DMS53 treated with DMSO at 0.1 percent for 48 hours (cell line): ENCODE measurements around the gene CR1L.
A peak's percentile ranks its signal among the peaks of the same experiment; 100 is the strongest.
"Not testable (repeated sequence)": the region's sequence is repeated elsewhere in the genome, so short reads cannot be mapped to it uniquely, and the experiment has no call there.

Experiments
- DNase-seq: peaks from one replicate; lab custom pipeline; 2025; ENCODE audit not compliant: unreplicated experiment; lab: John Stamatoyannopoulos, UW

The CR1L gene

GRCh38 chr1:207644852-207645634, at the start of gene CR1L:
Gene CR1L (plus strand): TSS chr1:207645133. CDS start chr1:207645234, 101 bp downstream.
- DNase-seq = peak; percentile 11

GRCh38 chr1:207603777-207604176, 41.2 kb upstream of the CR1L start:
- DNase-seq = no peak

DNA sequence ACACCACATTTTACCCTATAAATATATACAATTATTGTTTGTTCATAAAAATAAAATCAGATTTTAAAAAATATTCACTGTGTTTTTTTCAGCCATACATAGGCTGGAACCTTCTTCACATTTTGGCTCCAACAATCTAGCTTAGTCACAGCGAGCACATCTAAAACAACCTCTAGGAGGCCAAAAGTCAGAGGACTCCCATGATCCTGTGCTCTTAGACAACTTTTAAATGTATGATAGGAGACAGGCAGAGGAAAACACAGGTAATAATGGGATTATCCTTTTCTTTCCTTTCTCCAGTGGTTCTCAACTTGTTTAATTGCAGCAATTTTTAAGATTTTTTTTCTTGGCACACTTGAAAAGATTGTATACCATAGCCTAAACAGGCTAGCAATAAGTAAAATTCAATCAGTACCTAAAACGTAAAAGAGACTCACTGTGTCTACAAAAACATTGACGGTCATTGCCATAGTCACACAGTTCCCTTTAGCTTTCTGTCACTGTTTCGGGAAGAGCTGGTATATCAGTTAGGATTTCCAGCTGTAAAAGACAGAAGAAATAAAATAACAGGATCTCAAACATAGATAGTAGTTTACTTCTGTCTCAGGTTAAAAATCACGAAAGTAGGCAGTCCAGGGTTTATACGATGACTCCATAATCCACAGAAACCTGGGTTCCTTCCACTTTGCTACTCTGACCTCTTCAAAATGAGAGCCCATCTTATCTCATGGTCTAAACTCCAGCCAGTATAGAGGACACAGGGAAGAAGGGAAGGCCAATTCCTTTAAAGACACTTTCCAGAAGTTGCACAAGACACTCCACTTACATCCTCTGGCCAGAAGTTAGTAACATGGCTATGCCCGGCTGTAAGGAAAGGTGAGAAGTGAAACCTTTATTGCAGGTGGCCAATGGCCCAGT, 39.2 kb upstream of the CR1L start:
- no peak for DNase-seq

- DNase-seq = no peak
Measured at GRCh38 chr1:207606362-207606755, 38.6 kb upstream of the CR1L start.

- DNase-seq = no peak
Measured at GRCh38 chr1:207612762-207613161, 32.2 kb upstream of the CR1L start.

GRCh38 chr1:207619871-207620542, 24.9 kb upstream of the CR1L start:
- DNase-seq = peak; percentile 68

DNA sequence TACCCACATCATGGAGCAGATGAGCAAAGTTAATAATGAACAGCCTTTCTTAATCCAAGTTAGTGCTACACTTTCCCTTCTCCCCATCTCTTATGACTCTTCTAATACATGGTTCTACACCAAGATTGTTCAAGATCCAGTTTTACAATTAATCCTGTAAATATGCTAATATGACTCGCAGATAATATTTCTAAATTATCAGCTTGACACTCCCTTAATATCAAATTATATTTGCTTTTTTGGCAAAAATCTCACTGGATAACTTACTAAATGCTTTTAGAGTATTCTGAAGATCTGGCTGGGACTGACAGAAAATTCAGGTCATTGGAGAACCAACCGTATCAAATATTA, 24.4 kb upstream of the CR1L start:
- no peak for DNase-seq

DNA sequence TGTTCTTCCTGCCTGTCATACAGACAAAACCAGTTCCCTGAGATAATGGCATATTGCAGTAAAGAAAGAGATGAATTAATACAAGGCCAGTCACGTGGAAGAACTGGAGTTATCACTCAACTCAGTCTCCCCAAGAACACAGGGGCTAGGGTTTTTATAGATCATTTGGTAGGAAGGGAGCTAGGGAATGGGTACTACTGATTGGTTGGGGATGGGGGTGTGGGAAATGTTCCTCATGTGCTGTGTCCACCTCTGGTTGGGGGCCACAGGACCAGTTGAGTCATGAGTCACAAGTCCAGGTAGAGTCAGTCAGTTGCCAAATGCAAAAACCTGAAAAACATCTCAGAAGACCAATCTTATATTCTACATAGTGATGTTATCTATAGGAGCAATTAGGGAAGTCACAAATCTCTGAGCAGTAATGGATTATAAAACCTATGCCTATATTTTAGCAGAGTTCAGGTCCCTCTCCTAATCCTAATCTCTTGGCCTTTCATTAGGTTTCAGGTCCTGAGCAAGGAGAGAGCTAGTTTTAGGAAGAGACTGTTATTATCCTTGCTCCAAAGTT, 19.3 kb upstream of the CR1L start:
- DNase-seq = not testable (repeated sequence)

DNA sequence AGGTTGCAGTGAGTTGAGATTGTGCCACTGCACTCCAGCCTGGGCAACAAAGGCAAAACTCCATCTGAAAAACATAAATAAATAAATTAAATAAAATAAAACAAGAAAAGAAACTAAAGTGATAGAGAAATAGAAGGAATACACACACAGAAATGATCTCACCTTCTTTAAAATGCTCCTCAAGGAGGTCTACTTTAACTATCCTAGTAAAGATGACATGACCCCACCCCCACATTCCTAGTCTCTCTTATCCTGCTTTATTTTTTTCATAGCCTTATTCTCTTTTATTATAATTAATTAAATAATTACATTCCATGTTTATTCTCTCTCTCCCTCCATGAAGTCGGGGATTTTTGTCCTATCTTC, 18.0 kb upstream of the CR1L start:
- DNase-seq = no peak

- no peak for DNase-seq
Measured at GRCh38 chr1:207627496-207627895, 17.4 kb upstream of the CR1L start.

DNA sequence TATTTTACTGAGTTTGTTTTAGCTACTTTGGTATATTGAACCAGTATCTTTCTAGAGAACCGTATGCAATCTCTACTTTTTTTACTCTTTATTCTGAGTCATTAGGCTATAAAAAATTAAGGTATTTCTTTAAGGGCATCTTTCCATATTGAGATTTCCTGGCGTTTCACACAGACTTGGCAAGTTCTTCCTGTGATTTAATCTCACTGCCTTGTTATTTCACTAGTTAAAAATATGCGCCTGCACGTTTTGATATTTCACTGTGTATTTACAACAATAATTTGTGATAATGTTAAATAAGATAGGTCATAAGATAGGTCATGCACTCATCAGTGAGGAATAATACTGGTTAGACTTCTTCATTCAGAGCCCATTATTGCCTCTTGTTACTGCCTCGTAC, 16.2 kb upstream of the CR1L start:
- no peak for DNase-seq

- no peak for DNase-seq
Measured at GRCh38 chr1:207631137-207631536, 13.8 kb upstream of the CR1L start.

- no peak for DNase-seq
Measured at GRCh38 chr1:207633226-207633625, 11.7 kb upstream of the CR1L start.

DNA sequence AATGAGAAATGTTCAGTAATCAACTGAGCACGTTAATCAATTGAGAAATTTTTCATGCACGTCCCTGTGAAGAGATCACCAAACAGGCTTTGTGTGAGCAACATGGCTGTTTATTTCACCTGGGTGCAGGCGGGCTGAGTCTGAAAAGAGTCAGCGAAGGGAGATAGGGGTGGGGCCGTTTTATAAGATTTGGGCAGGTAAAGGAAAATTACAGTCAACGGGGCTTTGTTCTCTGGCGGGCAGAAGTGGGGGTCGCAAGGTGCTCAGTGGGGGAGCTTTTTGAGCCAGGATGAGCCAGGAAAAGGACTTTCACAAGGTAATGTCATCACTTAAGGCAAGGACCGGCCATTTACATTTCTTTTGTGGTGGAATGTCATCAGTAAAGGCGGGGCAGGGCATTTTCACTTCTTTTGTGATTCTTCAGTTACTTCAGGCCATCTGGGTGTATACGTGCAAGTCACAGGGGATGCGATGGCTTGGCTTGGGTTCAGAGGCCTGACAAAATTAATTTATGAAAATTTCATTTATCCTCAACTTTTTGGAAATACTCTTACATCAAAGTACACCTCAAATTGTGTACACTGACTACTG, 11.1 kb upstream of the CR1L start:
- DNase-seq = not testable (repeated sequence)

GRCh38 chr1:207634293-207634692, 10.6 kb upstream of the CR1L start:
- DNase-seq = not testable (repeated sequence)

DNA sequence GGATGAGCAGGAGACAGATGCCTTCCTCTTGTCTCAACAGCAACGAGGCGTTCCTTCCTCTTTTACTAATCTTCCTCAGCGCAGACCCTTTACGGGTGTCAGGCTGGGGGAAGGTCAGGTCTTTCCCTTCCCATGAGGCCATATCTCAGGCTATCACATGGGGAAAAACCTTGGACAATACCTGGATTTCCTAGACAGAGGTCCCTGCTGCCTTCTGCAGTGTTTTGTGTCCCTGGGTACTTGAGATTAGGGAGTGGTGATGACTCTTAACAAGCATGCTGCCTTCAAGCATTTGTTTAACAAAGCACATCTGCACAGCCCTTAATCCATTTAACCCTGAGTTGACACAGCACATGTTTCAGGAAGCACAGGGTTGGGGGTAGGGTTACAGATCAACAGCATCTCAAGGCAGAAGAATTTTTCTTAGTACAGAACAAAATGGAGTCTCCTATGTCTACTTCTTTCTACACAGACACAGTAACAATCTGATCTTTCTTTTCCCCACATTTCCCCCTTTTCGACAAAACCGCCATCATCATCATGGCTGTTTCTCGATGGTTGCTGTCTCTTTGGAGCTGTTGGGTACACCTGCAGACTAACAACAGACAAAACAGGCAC, 9.3 kb upstream of the CR1L start:
- peak; percentile 11 for DNase-seq

DNA sequence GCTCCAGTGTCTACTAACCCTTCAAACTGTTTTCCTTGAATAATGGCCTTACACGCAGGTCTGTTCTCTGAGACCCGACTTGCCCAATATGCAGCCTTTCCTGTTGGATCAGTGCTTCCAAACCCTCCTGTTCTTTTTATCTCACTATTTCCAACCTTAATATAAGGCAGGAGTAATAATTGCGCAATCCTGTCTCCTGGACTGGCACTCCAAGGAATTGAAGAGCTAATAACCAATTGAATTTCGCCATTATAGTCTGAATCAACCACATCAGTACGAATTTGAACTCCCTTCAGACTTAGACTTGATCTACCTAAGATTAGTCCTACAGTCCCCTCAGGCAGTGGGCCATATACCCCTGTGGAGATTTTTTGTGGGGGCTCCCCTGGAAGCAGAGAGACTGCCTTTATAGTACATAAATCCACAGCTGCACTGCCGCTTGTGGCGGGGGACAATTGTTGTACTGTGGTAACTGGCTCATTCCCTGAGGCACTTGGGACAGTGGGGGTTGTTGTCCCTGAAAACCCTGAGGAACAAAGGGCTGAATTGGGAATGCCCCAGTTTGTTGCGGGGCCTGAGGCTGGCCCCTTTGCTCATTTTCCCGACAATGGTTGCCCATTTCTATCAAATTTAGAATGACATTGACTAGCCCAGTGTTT, 6.3 kb upstream of the CR1L start:
- DNase-seq = not testable (repeated sequence)

DNA sequence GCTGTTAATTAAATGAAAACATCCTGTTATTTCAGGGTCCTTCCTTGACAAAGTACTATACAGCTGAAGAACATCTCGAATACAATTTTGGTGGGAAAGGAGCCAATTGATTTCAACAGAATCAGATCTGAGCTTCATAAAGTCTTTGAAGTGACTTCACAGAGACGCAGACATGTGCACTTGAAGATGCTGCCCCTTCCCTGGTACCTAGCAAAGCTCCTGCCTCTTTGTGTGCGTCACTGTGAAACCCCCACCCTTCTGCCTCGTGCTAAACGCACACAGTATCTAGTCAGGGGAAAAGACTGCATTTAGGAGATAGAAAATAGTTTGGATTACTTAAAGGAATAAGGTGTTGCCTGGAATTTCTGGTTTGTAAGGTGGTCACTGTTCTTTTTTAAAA, 5.6 kb upstream of the CR1L start:
- DNase-seq = not testable (repeated sequence)

GRCh38 chr1:207644166-207644851, 624 bp upstream of the CR1L start:
- DNase-seq = no peak
